Ovary (tissue), 9 donors: ENCODE data around the gene IFT57. TPM values are rescaled to one million over a fixed set of nuclear protein-coding genes. Genes with fewer than 3 reads are reported as not detected.

ENCODE experiments used
- DNase-seq, 5 donors: peaks; one replicate each; pipeline ENCODE4 v3.0.0-alpha.2; 2019 to 2020
- H3K27ac ChIP-seq, 2 donors: fragments of 200-600 bp; one replicate each; pipeline versions ENCODE4 v1.5.1 to v1.8.0; 2019 to 2022
- H3K27me3 ChIP-seq: fragments of 200-600 bp; one replicate; pipeline ENCODE4 v1.8.0; 2022
- H3K36me3 ChIP-seq: fragments of 200-600 bp; sonication (generic); one replicate; pipeline ENCODE4 v1.5.1; 2019
- H3K4me1 ChIP-seq: one replicate; pipeline ENCODE4 v1.8.1; 2013; ENCODE audit warnings: mild to moderate bottlenecking, moderate library complexity; ENCODE audit not compliant: insufficient read depth
- H3K4me3 ChIP-seq: fragments of 200-600 bp; sonication (generic); one replicate; pipeline ENCODE4 v1.5.1; 2017
- H3K9me3 ChIP-seq, 2 donors: fragments of 200-600 bp in 1 of 2; sonication (generic) in 1 of 2; one replicate each; pipeline versions ENCODE4 v1.5.1 to v1.8.1; 2013 to 2019; ENCODE audit warnings: mild to moderate bottlenecking in 1 of 2, moderate library complexity in 1 of 2
- CTCF ChIP-seq, 3 donors: fragments of 450-650 bp in 2 of 3; fragments of 200-600 bp in 1 of 3; IDR thresholded peaks; one replicate each; pipeline versions ENCODE4 v1.5.1 to v1.8.0; 2016 to 2022; ENCODE audit warnings: antibody characterized with exemption in 3 of 3, mild to moderate bottlenecking in 1 of 3
- EP300 ChIP-seq: sonication (generic); formaldehyde crosslinking; IDR thresholded peaks from one replicate; pipeline ENCODE4 v1.6.1; 2017; ENCODE audit warnings: antibody characterized with exemption
- POLR2A ChIP-seq: fragments of 450-650 bp; IDR thresholded peaks from one replicate; pipeline ENCODE4 v1.6.1; 2017; ENCODE audit warnings: antibody characterized with exemption, mild to moderate bottlenecking, moderate library complexity
- WGBS, 3 donors: extraction: QIAGEN DNeasy Blood & Tissue Kit in 1 of 3; methylation state at CpG; one replicate each; pipeline versions ENCODE4 v1.1.5 to v1.1.7; 2013 to 2017; 5-methylcytosine and 5-hydroxymethylcytosine counted together
- intact Hi-C, 4 donors: fragments of 100-400 bp; cut with DNase I; formaldehyde crosslinking; loops; one replicate each; pipeline versions ENCODE4 v1.11.0 to v1.15.1; 2022 to 2023
- polyA plus RNA-seq, 2 donors: library from polyadenylated mRNA; stranded (reverse); fragments of 200-250 nt in 1 of 2; fragments of 350-450 nt in 1 of 2; fragmentation: Illumina TruSeq in 1 of 2; extraction: RNeasy Lipid Tissue Mini Kit (QIAGEN cat#74804) in 1 of 2; gene quantifications; one replicate each; pipeline ENCODE4 v1.2.3, GENCODE V29; 2013 to 2014
- total RNA-seq, 7 donors: library from RNA; depleted of rRNA in 2 of 7; stranded (reverse); fragments of >200 nt in 2 of 7; fragmentation: NEBNext Ultra II Directional in 3 of 7; extraction: Animal tissue kit (Norgen Biotek cat#: 25700) in 3 of 7; gene quantifications; one replicate each; pipeline versions ENCODE4 v1.1.0 to v1.2.4, GENCODE V29; 2016 to 2023
- donor health status: DM: no; HTN: no; CAD: no; lungs with moderate emphysema.
- donor health status: DM: no; HTN: no; CAD: no.
- donor health status: Bipolar disorder and iron deficiency.
- donor health status: DM: yes; HTN: yes; CAD: no.
- donor health status: DM: no; HTN: no; CAD: no.
- donor health status: DM: yes; HTN: yes; CAD: no.

IFT57 gene
- total and polyA plus RNA-seq, 9 donors: 31.0 to 155 (median 50.0) TPM

- H3K36me3 ChIP-seq: no peaks in the 10 kb centered on the region
- H3K27ac ChIP-seq: no peak overlapping the region
- peaks cover 4% of the 10 kb centered on the region for H3K4me1 ChIP-seq
- H3K4me3 ChIP-seq: no peak overlapping the region
- no peaks in the 10 kb centered on the region for H3K9me3 ChIP-seq
- DNase-seq: no peak
- H3K27me3 ChIP-seq: no peaks in the 10 kb centered on the region
- intact Hi-C loops: no loop called here
- TF ChIP-seq CTCF (IDR thresholded peaks at IDR 0.05) (no peak), POLR2A (no peak), EP300 (no peak)
Measured at GRCh38 chr3:108133048-108133369, 89.2 kb downstream of the IFT57 start.

- 88 to 91% (median 89%) methylated on average over 9 of the region's 9 CpGs for WGBS, 3 donors
- intact Hi-C loops: no loop called here
- Histone ChIP-seq H3K4me3 (no peak overlapping the region), H3K27me3 (no peaks in the 10 kb centered on the region), H3K4me1 (peaks cover 4% of the 10 kb centered on the region), H3K36me3 (no peaks in the 10 kb centered on the region), H3K9me3 (no peaks in the 10 kb centered on the region), H3K27ac (no peak overlapping the region)
- no peak for TF ChIP-seq EP300
- no peak for TF ChIP-seq CTCF (IDR thresholded peaks at IDR 0.05)
- TF ChIP-seq POLR2A: no peak
- DNase-seq: no peak
Measured at GRCh38 chr3:108131475-108132134, 90.6 kb downstream of the IFT57 start.

GRCh38 chr3:108130701-108131474 is 91.3 kb downstream of the IFT57 start:
- Histone ChIP-seq H3K4me3 (no peak overlapping the region), H3K36me3 (no peaks in the 10 kb centered on the region), H3K27ac (no peak overlapping the region), H3K9me3 (no peaks in the 10 kb centered on the region), H3K4me1 (peaks cover 4% of the 10 kb centered on the region), H3K27me3 (no peaks in the 10 kb centered on the region)
- TF ChIP-seq EP300: no peak
- no peak for DNase-seq
- intact Hi-C loops: no loop called here

- intact Hi-C loops: no loop called here
- Histone ChIP-seq H3K36me3 (no peaks in the 10 kb centered on the region), H3K4me3 (no peak overlapping the region), H3K9me3 (no peaks in the 10 kb centered on the region), H3K4me1 (peaks cover 4% of the 10 kb centered on the region), H3K27ac (no peak overlapping the region), H3K27me3 (no peaks in the 10 kb centered on the region)
- no peak for TF ChIP-seq CTCF (IDR thresholded peaks at IDR 0.05)
- no peak for TF ChIP-seq POLR2A
- TF ChIP-seq EP300: no peak
- 65 to 88% (median 76%) methylated on average over 4 of the region's 4 CpGs for WGBS, 3 donors
- DNase-seq: no peak
Measured at GRCh38 chr3:108130236-108130635, 92.0 kb downstream of the IFT57 start.

GRCh38 chr3:108127301-108127988 is 94.8 kb downstream of the IFT57 start:
- no peak for TF ChIP-seq EP300
- TF ChIP-seq POLR2A: no peak
- TF ChIP-seq CTCF (IDR thresholded peaks at IDR 0.05): no peak
- 73 to 83% (median 76%) methylated on average over 9 of the region's 9 CpGs for WGBS, 3 donors
- Histone ChIP-seq H3K4me3 (no peak overlapping the region), H3K36me3 (no peaks in the 10 kb centered on the region), H3K27me3 (no peaks in the 10 kb centered on the region), H3K9me3 (no peaks in the 10 kb centered on the region), H3K27ac (no peak overlapping the region), H3K4me1 (no peaks in the 10 kb centered on the region)
- intact Hi-C loops: no loop called here
- DNase-seq: no peak
